A549 treated with dexamethasone at 1 μM for 4 hours (cell line): ENCODE measurements around the gene IFIT5. TPM values are rescaled to one million over a fixed set of nuclear protein-coding genes. Genes with fewer than 3 reads are reported as not detected.

Experiments used
- total RNA-seq: library from RNA; stranded (reverse); fragments of 200-300 nt; extraction: Qiagen RNA extraction; gene quantifications from 5 replicates; pipeline ENCODE4 v1.2.3, GENCODE V29; 2022

IFIT5 gene
- 7.9 to 12.2 TPM (median 10.6 TPM) in 5 replicates for total RNA-seq

GRCh38 chr10:89414146-89414878 is at the start of gene IFIT5:
TSS of gene IFIT5 (plus strand) at chr10:89414568. CDS start at chr10:89414799, 231 bp downstream.

GRCh38 chr10:89377705-89378637 is 36.4 kb upstream of the IFIT5 start, which contains the start of gene IFIT1B:
TSS of gene IFIT1B (plus strand) at chr10:89378056. CDS start at chr10:89378136, 80 bp downstream.

GRCh38 chr10:89391907-89392756 is 22.2 kb upstream of the IFIT5 start, which contains the start of gene IFIT1:
TSS of gene IFIT1 (plus strand) at chr10:89392623. CDS start at chr10:89392713, 90 bp downstream.

Other genes starting within 250 kb of the IFIT5 start
- gene CH25H, start 207.3 kb upstream of the IFIT5 start, total RNA-seq, result 0.68 to 0.97 TPM (median 0.71 TPM) in 5 replicates
- gene LIPA, start 162.8 kb upstream of the IFIT5 start, total RNA-seq, result 43.9 to 52.4 TPM (median 47.2 TPM) in 5 replicates
- gene IFIT2, start 112.5 kb upstream of the IFIT5 start, total RNA-seq, result 1.4 to 2.6 TPM (median 1.8 TPM) in 5 replicates
- 3.1 to 4.3 TPM (median 4.1 TPM) in 5 replicates for gene IFIT3, start 86.6 kb upstream of the IFIT5 start, total RNA-seq
- not detected in 5 replicates for gene IFIT1B, start 36.5 kb upstream of the IFIT5 start, total RNA-seq
- gene IFIT1, start 21.9 kb upstream of the IFIT5 start, total RNA-seq, result 3.4 to 4.8 TPM (median 3.7 TPM) in 5 replicates
- 0.45 to 2.0 TPM (median 1.5 TPM) in 5 replicates for gene SLC16A12, start 121.0 kb downstream of the IFIT5 start, total RNA-seq
- gene PANK1, start 230.7 kb downstream of the IFIT5 start, total RNA-seq, result 5.6 to 7.8 TPM (median 6.5 TPM) in 5 replicates